ENCODE measurements around the gene ULK4. TPM values are rescaled to one million over a fixed set of nuclear protein-coding genes. Genes with fewer than 3 reads are reported as not detected.

Gene ULK4
- total RNA-seq, 1 donor from 2014 or later: 9.1 TPM

- no peak for DNase-seq (ENCODE audit: extremely low spot score, unreplicated experiment)
- Mint-ChIP-seq H3K27ac (ENCODE audit: unreplicated experiment) (no peak overlapping the region), H3K27me3 (ENCODE audit: unreplicated experiment) (no peaks in the 10 kb centered on the region), H3K9me3 (ENCODE audit: unreplicated experiment) (peaks cover 40% of the 10 kb centered on the region), H3K4me1 (ENCODE audit: unreplicated experiment) (no peaks in the 10 kb centered on the region), H3K4me3 (ENCODE audit: unreplicated experiment) (no peak overlapping the region), H3K36me3 (ENCODE audit: unreplicated experiment) (peaks cover 1% of the 10 kb centered on the region)
- TF ChIP-seq CTCF (IDR thresholded peaks at IDR 0.05): no peak
These were observed 492.8 kb downstream of the ULK4 start for GRCh38 chr3:41469083-41469482.

GRCh38 chr3:41467481-41467880 lies 494.4 kb downstream of the ULK4 start:
- no peak overlapping the region for H3K27ac Mint-ChIP-seq (ENCODE audit: unreplicated experiment)
- no peak for DNase-seq (ENCODE audit: extremely low spot score, unreplicated experiment)
- TF ChIP-seq CTCF (IDR thresholded peaks at IDR 0.05): no peak
- H3K36me3 Mint-ChIP-seq (ENCODE audit: unreplicated experiment): peaks cover 1% of the 10 kb centered on the region
- H3K4me3 Mint-ChIP-seq (ENCODE audit: unreplicated experiment): no peak overlapping the region
- H3K27me3 Mint-ChIP-seq (ENCODE audit: unreplicated experiment): no peaks in the 10 kb centered on the region
- no peaks in the 10 kb centered on the region for H3K4me1 Mint-ChIP-seq (ENCODE audit: unreplicated experiment)
- H3K9me3 Mint-ChIP-seq (ENCODE audit: unreplicated experiment): peaks cover 32% of the 10 kb centered on the region

- Mint-ChIP-seq H3K4me3 (ENCODE audit: unreplicated experiment) (no peak overlapping the region), H3K4me1 (ENCODE audit: unreplicated experiment) (no peaks in the 10 kb centered on the region), H3K27ac (ENCODE audit: unreplicated experiment) (no peak overlapping the region), H3K36me3 (ENCODE audit: unreplicated experiment) (peaks cover 1% of the 10 kb centered on the region), H3K9me3 (ENCODE audit: unreplicated experiment) (peaks cover 11% of the 10 kb centered on the region), H3K27me3 (ENCODE audit: unreplicated experiment) (no peaks in the 10 kb centered on the region)
- DNase-seq (ENCODE audit: extremely low spot score, unreplicated experiment): no peak
- no peak for TF ChIP-seq CTCF (IDR thresholded peaks at IDR 0.05)
These were observed 497.0 kb downstream of the ULK4 start for GRCh38 chr3:41464858-41465257.

- no peak for DNase-seq (ENCODE audit: extremely low spot score, unreplicated experiment)
- Mint-ChIP-seq H3K36me3 (ENCODE audit: unreplicated experiment) (peaks cover under 1% of the 10 kb centered on the region), H3K27me3 (ENCODE audit: unreplicated experiment) (no peaks in the 10 kb centered on the region), H3K27ac (ENCODE audit: unreplicated experiment) (no peak overlapping the region), H3K4me1 (ENCODE audit: unreplicated experiment) (no peaks in the 10 kb centered on the region), H3K9me3 (ENCODE audit: unreplicated experiment) (peaks cover 6% of the 10 kb centered on the region), H3K4me3 (ENCODE audit: unreplicated experiment) (no peak overlapping the region)
- TF ChIP-seq CTCF (IDR thresholded peaks at IDR 0.05): no peak
These were observed 497.5 kb downstream of the ULK4 start for GRCh38 chr3:41464401-41464800.

- no peak overlapping the region for H3K4me3 Mint-ChIP-seq (ENCODE audit: unreplicated experiment)
- no peaks in the 10 kb centered on the region for H3K9me3 Mint-ChIP-seq (ENCODE audit: unreplicated experiment)
- no peaks in the 10 kb centered on the region for H3K27me3 Mint-ChIP-seq (ENCODE audit: unreplicated experiment)
- H3K27ac Mint-ChIP-seq (ENCODE audit: unreplicated experiment): no peak overlapping the region
- no peaks in the 10 kb centered on the region for H3K36me3 Mint-ChIP-seq (ENCODE audit: unreplicated experiment)
- no peaks in the 10 kb centered on the region for H3K4me1 Mint-ChIP-seq (ENCODE audit: unreplicated experiment)
- no peak for TF ChIP-seq CTCF (IDR thresholded peaks at IDR 0.05)
- DNase-seq (ENCODE audit: extremely low spot score, unreplicated experiment): no peak
These were observed 499.7 kb downstream of the ULK4 start for GRCh38 chr3:41462103-41462691.

All from osteocyte (in vitro differentiated cells).